HEK293T (cell line): ENCODE results near the gene CHST6.

ENCODE experiments used
- ARNT ChIP-seq: fragments of 450-650 bp; IDR thresholded peaks from 2 replicates; pipeline ENCODE4 v1.6.1; 2017; ENCODE audit warnings: mild to moderate bottlenecking
- CTBP1 ChIP-seq: fragments of 450-650 bp; IDR thresholded peaks from 2 replicates; pipeline ENCODE4 v1.6.1; 2016; ENCODE audit warnings: borderline replicate concordance
- ELF4 ChIP-seq: fragments of 450-650 bp; IDR thresholded peaks from 2 replicates; pipeline ENCODE4 v1.6.1; 2017; ENCODE audit warnings: antibody characterized with exemption
- FOXA1 ChIP-seq: fragments of 450-650 bp; IDR thresholded peaks from 2 replicates; pipeline ENCODE4 v1.6.1; 2016; ENCODE audit warnings: mild to moderate bottlenecking
- FOXK2 ChIP-seq: fragments of 450-650 bp; IDR thresholded peaks from 2 replicates; pipeline ENCODE4 v1.6.1; 2016; ENCODE audit warnings: mild to moderate bottlenecking
- FOXM1 ChIP-seq: fragments of 450-650 bp; IDR thresholded peaks from 2 replicates; pipeline ENCODE4 v1.6.1; 2017; ENCODE audit warnings: mild to moderate bottlenecking, borderline replicate concordance
- HDGF ChIP-seq: fragments of 450-650 bp; IDR thresholded peaks from 2 replicates; pipeline ENCODE4 v1.6.1; 2017; ENCODE audit warnings: antibody characterized with exemption, borderline replicate concordance
- L3MBTL2 ChIP-seq: fragments of 450-650 bp; conservative IDR thresholded peaks from 2 replicates; pipeline ENCODE4 v1.6.1; 2016; ENCODE audit warnings: mild to moderate bottlenecking
- NFRKB ChIP-seq: fragments of 450-650 bp; IDR thresholded peaks from 2 replicates; pipeline ENCODE4 v1.6.1; 2016; ENCODE audit warnings: mild to moderate bottlenecking, moderate library complexity
- SP1 ChIP-seq: fragments of 450-650 bp; IDR thresholded peaks from 2 replicates; pipeline ENCODE4 v1.6.1; 2017
- SUZ12 ChIP-seq: fragments of 450-650 bp; IDR thresholded peaks from 2 replicates; pipeline ENCODE4 v1.6.1; 2016; ENCODE audit warnings: mild to moderate bottlenecking
- TARDBP ChIP-seq: fragments of 450-650 bp; IDR thresholded peaks from 2 replicates; pipeline ENCODE4 v1.6.1; 2016
- ZNF384 ChIP-seq: fragments of 450-650 bp; IDR thresholded peaks from 2 replicates; pipeline ENCODE4 v1.6.1; 2016

- no peak for TF ChIP-seq SP1
- TF ChIP-seq SUZ12: no peak
- no peak for TF ChIP-seq FOXM1
- TF ChIP-seq CTBP1: no peak
- TF ChIP-seq FOXK2: no peak
- no peak for TF ChIP-seq HDGF
- TF ChIP-seq FOXA1: no peak
- TF ChIP-seq TARDBP: no peak
- no peak for TF ChIP-seq L3MBTL2
- TF ChIP-seq ZNF384: no peak
- TF ChIP-seq ELF4: no peak
- no peak for TF ChIP-seq NFRKB
- TF ChIP-seq ARNT: no peak
Measured at GRCh38 chr16:75423723-75424104, 71.5 kb downstream of the CHST6 start.
